Measurements from ENCODE around the gene DLAT.
A peak's percentile ranks its signal among the peaks of the same experiment; 100 is the strongest.
"Not testable (repeated sequence)": the region's sequence is repeated elsewhere in the genome, so short reads cannot be mapped to it uniquely, and the experiment has no call there.

The DLAT gene

GRCh38 chr11:112024773-112025678 is at the start of gene DLAT:
DLAT (plus strand) TSS chr11:112025408; CDS start chr11:112025473, 65 bp downstream.
- peak; percentile 80 for DNase-seq (ENCODE audit: low spot score)

GRCh38 chr11:111976119-111976766 is 49.0 kb upstream of the DLAT start:
- DNase-seq (ENCODE audit: low spot score): no peak

DNA sequence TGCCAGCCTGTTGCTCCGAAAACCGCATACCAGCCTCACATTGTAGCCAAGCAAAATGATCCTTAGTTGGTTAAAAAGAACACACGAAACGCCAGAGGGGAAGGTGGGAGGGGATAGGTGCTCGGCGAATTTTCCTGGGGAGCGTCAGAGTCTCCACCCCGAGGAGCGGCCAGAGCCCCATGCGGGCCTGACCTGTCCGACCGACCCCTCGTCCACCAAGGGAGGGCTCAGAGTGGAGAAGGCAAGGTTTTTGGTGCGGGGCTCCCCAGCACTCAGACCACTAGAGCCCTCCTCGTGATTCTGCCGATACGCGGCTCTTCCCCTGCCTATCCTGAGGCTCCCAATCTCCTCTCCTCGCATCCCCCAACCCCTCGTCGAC is 48.5 kb upstream of the DLAT start:
- DNase-seq (ENCODE audit: low spot score): peak; percentile 43

- DNase-seq (ENCODE audit: low spot score): peak; percentile 77
Measured at GRCh38 chr11:111977146-111978027, 47.8 kb upstream of the DLAT start.

DNA sequence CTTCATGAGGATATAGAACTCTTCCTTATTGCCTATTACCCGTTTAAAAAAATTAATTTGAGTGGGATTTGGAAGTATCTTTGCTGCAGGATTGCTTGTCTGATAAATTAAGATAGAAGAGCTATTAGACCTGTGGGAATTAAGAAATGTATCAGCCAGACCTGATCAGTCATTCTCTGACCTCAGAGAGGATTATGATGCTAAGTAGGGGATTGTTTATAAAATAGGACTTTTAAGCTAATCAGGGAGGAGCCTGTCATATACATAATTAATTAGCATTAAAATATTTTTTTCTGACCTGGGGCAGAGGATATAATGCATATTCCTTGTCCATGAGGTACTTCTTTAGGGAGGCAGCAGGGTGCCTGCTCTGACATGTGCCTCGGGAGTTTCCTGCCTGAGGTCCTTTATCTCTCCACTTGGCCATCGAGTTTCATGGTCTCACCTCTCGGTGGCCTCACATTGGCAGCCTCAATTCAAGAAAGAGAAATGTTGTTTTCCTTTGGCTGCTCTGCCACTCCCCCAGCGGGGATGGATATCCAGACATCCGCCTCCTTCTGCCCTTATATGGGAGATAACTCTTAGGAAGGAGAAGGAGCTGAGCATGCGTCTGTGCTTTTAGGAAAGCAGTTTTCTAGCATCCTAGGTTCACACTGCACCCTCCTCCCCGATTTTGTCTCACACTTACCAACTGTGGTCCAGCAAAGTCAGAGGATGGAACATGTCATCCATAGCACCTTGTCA is 47.0 kb upstream of the DLAT start:
- peak; percentile 94 for DNase-seq (ENCODE audit: low spot score)

DNA sequence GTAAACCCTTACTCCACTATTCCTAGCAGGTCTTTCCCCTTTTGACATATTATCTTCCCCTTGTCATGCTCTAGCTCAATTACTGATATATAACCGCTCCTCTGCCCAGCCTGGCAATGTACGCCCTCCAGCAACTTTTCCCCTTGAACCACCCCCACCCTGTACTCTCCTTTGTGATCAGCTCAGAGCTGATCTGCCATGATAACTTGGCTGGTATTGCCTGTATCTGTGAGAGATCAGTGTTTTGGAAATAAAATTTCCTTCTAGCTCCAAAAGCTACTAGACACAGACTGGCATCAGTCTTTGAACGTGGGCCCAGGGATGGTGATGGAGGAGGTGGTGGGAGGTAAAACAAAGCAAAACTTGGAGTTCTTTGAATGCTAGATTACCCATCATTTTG is 45.1 kb upstream of the DLAT start:
- DNase-seq (ENCODE audit: low spot score): no peak

DNA sequence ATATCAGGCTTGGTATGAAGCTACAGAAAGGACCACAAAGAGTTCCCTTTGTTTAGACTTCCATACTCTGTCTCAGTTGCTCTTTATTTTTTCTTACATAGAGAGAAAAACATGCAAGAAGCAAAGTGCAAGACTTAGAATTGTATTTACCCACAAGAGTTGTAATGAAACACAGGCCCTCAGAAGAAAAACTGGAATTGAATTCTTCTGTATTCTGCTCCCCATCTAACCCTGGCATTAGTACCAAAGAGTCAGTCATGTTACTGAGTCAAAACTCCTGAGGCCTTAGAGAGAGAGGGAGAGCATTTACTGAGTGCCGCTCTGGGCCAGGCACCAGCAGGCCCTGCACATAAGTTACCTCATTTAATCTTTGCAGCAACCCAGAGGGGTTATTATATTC is 43.9 kb upstream of the DLAT start:
- peak; percentile 65 for DNase-seq (ENCODE audit: low spot score)

DNA sequence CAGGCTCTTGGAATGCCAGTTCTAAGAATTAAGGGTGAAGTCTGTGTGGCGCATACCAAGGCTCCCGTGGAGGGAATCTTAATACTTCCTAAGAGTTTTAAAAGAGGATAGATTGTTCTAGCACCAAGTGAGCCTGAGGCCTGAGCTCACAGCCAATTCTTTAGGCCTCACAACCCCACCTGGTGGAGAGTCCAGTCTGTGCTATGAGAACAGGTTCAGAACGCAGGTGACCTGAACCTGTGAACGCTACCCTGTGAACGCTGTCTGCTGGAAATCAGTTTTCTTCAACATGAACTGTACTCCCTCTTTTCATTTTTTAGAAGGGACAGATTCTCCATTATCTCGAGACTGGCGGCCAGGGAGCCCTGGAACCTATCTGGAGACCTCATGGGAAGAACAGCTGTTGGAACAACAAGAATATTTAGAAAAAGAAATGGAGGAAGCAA is 43.2 kb upstream of the DLAT start:
- DNase-seq (ENCODE audit: low spot score): peak; percentile 68

DNA sequence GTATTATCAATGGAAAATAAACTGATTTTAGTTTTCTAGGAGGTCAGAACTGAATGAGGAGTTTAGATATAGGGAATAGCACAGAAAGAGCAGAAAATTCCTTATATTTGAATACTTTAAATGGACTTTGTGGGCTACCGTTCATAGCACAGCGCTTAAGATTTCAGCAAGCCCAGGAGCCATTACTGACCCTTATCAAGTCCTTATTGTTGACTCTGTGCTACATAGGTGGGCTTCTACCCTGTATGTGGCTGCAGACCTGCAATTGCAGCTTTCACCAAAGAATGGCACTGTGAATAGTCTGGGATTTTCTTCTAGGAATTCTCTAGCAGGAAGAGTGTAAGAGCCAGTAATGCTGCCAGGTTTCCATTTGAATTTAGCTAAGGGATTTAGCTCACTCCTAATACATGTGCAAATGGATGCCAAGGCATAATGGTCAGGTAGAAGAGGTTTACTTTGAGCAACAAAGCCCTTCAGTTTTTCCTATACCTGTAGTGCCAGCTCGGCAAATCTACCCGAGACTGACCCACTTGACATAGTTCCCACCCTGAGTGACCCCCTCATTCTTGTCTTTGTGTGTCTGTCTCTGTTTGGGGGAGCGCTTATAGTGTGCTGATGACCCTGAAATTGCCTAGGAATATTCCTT is 42.5 kb upstream of the DLAT start:
- no peak for DNase-seq (ENCODE audit: low spot score)

- DNase-seq (ENCODE audit: low spot score): peak; percentile 91
Measured at GRCh38 chr11:111983187-111983986, 41.8 kb upstream of the DLAT start.

DNA sequence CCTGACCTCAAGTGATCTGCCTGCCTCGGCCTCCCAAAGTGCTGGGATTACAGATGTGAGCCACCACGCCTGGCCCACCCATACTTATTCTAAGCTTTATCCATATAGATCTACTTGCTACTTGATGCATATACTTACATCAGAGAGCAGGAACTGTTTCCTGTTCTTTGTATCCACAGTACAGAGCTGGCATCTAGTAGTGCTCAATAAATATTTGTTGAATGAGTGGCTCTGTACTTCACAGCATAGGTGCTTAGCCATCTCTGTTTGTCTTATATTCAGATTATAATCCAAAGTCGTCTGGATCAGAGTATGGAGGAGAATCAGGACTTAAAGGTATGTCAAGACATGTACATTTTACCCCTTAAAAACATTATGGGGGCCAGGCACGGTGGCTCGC is 38.6 kb upstream of the DLAT start:
- DNase-seq (ENCODE audit: low spot score): no peak

DNA sequence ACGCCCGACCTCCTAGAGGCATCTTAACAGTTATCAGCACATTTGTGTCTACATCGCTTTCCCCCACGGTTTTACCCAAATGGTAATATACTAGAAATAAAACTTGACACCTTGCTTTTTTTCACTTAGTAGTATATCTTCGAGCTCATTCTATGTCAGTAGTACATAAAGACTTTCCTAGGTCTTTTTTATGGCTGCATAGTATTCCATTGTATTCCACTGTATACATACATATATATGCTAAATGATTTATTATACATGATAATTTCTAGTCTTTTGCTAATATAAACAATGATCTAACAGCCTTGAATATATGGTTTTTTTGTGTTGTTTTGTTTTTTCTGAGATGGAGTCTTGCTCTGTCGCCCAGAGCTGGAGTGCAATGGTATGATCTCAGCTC is 34.8 kb upstream of the DLAT start:
- DNase-seq (ENCODE audit: low spot score): no peak

- DNase-seq (ENCODE audit: low spot score): no peak
Measured at GRCh38 chr11:111992206-111992855, 32.9 kb upstream of the DLAT start.

- no peak for DNase-seq (ENCODE audit: low spot score)
Measured at GRCh38 chr11:111996129-111996528, 29.1 kb upstream of the DLAT start.

- DNase-seq (ENCODE audit: low spot score): not testable (repeated sequence)
Measured at GRCh38 chr11:111996669-111997068, 28.5 kb upstream of the DLAT start.

GRCh38 chr11:111999111-111999510 is 26.1 kb upstream of the DLAT start:
- DNase-seq (ENCODE audit: low spot score): no peak

GRCh38 chr11:112000703-112001102 is 24.5 kb upstream of the DLAT start:
- DNase-seq (ENCODE audit: low spot score): no peak

GRCh38 chr11:112002491-112003216 is 22.6 kb upstream of the DLAT start:
- no peak for DNase-seq (ENCODE audit: low spot score)

DNA sequence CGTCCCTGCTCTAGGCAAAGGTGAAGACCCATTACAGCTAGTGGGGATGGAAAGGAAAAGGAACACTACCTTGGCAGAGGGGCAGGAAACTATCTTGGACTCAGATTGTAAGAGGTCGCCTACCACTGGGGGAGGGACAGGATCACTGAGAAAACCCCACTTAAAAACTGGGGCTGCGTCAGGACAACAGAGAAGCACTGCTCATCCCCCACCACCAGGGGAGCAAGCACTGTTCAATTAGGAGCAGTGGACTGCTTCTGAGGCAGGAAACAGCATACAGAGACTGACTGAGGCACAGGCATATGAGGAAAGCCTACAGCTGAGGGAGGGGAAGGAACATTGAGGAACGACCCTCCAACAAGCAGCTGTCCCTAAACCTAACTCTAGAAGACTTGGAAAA is 20.8 kb upstream of the DLAT start:
- no peak for DNase-seq (ENCODE audit: low spot score)

Data from globus pallidus (tissue), 1 donor.